ENCODE measurements around the gene ASB2. TPM values are rescaled to one million over a fixed set of nuclear protein-coding genes. Genes with fewer than 3 reads are reported as not detected.

ASB2 gene
- total RNA-seq, result 0.09 and 0.32 TPM in 2 replicates

GRCh38 chr14:93976477-93977057, at the start of gene ASB2:
Gene ASB2, minus strand, starts transcription at chr14:93976570. Its CDS starts 12,031 bp downstream, at chr14:93964539.

DNA sequence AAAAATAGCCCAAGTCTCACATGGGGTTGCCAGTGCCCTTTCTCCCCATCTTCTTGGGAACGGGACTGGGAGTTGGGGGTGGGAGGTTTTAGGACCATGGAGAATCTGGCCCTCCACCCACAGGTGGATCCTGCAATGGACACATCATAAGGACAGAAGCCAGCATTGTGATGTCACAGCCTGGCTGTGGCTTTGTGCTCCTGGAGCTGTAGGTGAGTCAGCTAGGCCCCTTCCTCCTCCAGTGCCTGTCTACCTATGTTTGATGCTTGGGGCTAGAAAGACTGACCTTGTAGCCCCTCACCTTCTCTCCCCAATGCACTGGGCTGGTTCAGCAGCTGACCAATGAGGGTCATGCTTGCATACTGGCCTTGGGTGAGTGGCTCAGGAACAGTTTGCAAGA, 20.7 kb upstream of the ASB2 start, which contains the start of gene CCDC197:
CCDC197 (plus strand) TSS at position 220 of the 400 bp plus-strand sequence. CDS start 831 bp downstream, outside the sequence.

GRCh38 chr14:93926873-93927799, 49.2 kb downstream of the ASB2 start, which contains the start of gene FAM181A:
Gene FAM181A, plus strand, starts transcription at chr14:93927344. Its CDS starts 942 bp downstream, at chr14:93928286.

Other genes with a start within 250 kb of the ASB2 start
- gene PRIMA1, start 188.1 kb downstream of the ASB2 start, total RNA-seq, result not detected in 2 replicates
- not detected in 2 replicates for gene FAM181A, start 49.2 kb downstream of the ASB2 start, total RNA-seq
- gene CCDC197, start 20.7 kb upstream of the ASB2 start, total RNA-seq, result not detected in 2 replicates
- gene OTUB2, start 49.8 kb upstream of the ASB2 start, total RNA-seq, result 1.6 and 1.9 TPM in 2 replicates
- gene DDX24, start 104.6 kb upstream of the ASB2 start, total RNA-seq, result 119 and 132 TPM in 2 replicates
- 18.1 and 30.9 TPM in 2 replicates for gene IFI27L1, start 104.7 kb upstream of the ASB2 start, total RNA-seq
- gene IFI27, start 134.2 kb upstream of the ASB2 start, total RNA-seq, result 11.0 and 13.4 TPM in 2 replicates
- gene IFI27L2, start 153.0 kb upstream of the ASB2 start, total RNA-seq, result 345 and 419 TPM in 2 replicates
- gene PPP4R4, start 197.8 kb upstream of the ASB2 start, total RNA-seq, result 0.34 and 1.9 TPM in 2 replicates

Data from bronchial smooth muscle cell (primary cell).